OCI-LY1 (cell line): ENCODE measurements around the gene NONO.
"Not testable (repeated sequence)": the region's sequence is repeated elsewhere in the genome, so short reads cannot be mapped to it uniquely, and the experiment has no call there.

Source experiments
- H2AFZ ChIP-seq: fragments of 200-600 bp; sonication (generic), shearing (Covaris generic); 2 replicates; pipeline ENCODE4 v1.6.0; 2014; ENCODE audit warnings: antibody characterized with exemption, mild to moderate bottlenecking, low read length
- H3F3A ChIP-seq: fragments of 200-600 bp; sonication (generic), shearing (Covaris generic); 2 replicates; pipeline ENCODE4 v1.6.0; 2014; ENCODE audit warnings: mild to moderate bottlenecking, antibody characterized with exemption, low read length, moderate library complexity; ENCODE audit not compliant: insufficient read depth
- H3K27ac ChIP-seq: fragments of 200-600 bp; sonication (generic); 2 replicates; pipeline ENCODE4 v1.5.1; 2014; ENCODE audit warnings: low read length, mixed run types, mild to moderate bottlenecking, low read depth; ENCODE audit not compliant: poor library complexity, severe bottlenecking
- H3K27me3 ChIP-seq: fragments of 200-600 bp; sonication (generic); 2 replicates; pipeline ENCODE4 v1.6.0; 2014; ENCODE audit warnings: antibody characterized with exemption, mild to moderate bottlenecking, low read length, moderate library complexity; ENCODE audit not compliant: insufficient read depth
- H3K36me3 ChIP-seq: fragments of 200-600 bp; sonication (generic); 2 replicates; pipeline ENCODE4 v1.6.1; 2014; ENCODE audit warnings: mild to moderate bottlenecking, antibody characterized with exemption, low read length, moderate library complexity, mixed read lengths; ENCODE audit not compliant: insufficient read depth
- H3K4me1 ChIP-seq: fragments of 200-600 bp; sonication (generic); 2 replicates; pipeline ENCODE4 v1.5.1; 2014; ENCODE audit warnings: mild to moderate bottlenecking, low read length, moderate library complexity; ENCODE audit not compliant: insufficient read depth, severe bottlenecking
- H3K4me2 ChIP-seq: fragments of 200-600 bp; sonication (generic), shearing (Covaris generic); 2 replicates; pipeline ENCODE4 v1.6.1; 2014; ENCODE audit warnings: low read length
- H3K4me3 ChIP-seq: fragments of 200-600 bp; sonication (generic); 2 replicates; pipeline ENCODE4 v1.5.1; 2014; ENCODE audit warnings: low read length, low read depth, mild to moderate bottlenecking, mixed read lengths; ENCODE audit not compliant: poor library complexity, severe bottlenecking
- H3K79me2 ChIP-seq: fragments of 200-600 bp; shearing (Covaris generic); 2 replicates; pipeline ENCODE4 v1.6.1; 2016; ENCODE audit warnings: mixed run types, low read length, mixed read lengths; ENCODE audit not compliant: insufficient read depth
- H3K9ac ChIP-seq: fragments of 200-600 bp; sonication (generic), shearing (Covaris generic); 2 replicates; pipeline ENCODE4 v1.6.1; 2014; ENCODE audit warnings: mild to moderate bottlenecking, low read length, mixed read lengths
- H3K9me2 ChIP-seq: fragments of 200-600 bp; sonication (generic), shearing (Covaris generic); 2 replicates; pipeline ENCODE4 v1.6.1; 2014; ENCODE audit warnings: low read depth, mild to moderate bottlenecking, low read length, mixed read lengths
- H3K9me3 ChIP-seq: fragments of 200-600 bp; shearing (Covaris generic); 2 replicates; pipeline ENCODE4 v1.6.1; 2014; ENCODE audit warnings: low read length, mixed read lengths
- H4K20me1 ChIP-seq: fragments of 200-600 bp; sonication (generic), shearing (Covaris generic); 2 replicates; pipeline ENCODE4 v1.6.0; 2016; ENCODE audit warnings: mild to moderate bottlenecking, low read length; ENCODE audit not compliant: insufficient read depth
- CTCF ChIP-seq: fragments of 200-600 bp; sonication (generic), shearing (Covaris generic); IDR thresholded peaks from 2 replicates; pipeline ENCODE4 v1.5.1; 2017; ENCODE audit warnings: mild to moderate bottlenecking, antibody characterized with exemption, low read length, moderate library complexity, mixed read lengths
- EZH2 ChIP-seq: fragments of 200-600 bp; sonication (generic), shearing (Covaris generic); IDR thresholded peaks from 2 replicates; pipeline ENCODE4 v1.8.0; 2017; ENCODE audit warnings: borderline replicate concordance, mixed run types, mild to moderate bottlenecking, antibody characterized with exemption, low read length, moderate library complexity, mixed read lengths

The NONO gene

GRCh38 chrX:71281300-71281699 is 2.1 kb upstream of the NONO start:
- not testable (repeated sequence) for H4K20me1 ChIP-seq, H3K4me3 ChIP-seq, H3K9me2 ChIP-seq, H3K27me3 ChIP-seq, H3F3A ChIP-seq, H3K27ac ChIP-seq, H3K9ac ChIP-seq, H3K9me3 ChIP-seq, H2AFZ ChIP-seq, H3K4me2 ChIP-seq
- peaks cover 20% of the 10 kb centered on the region for H3K36me3 ChIP-seq
- peaks cover 27% of the 10 kb centered on the region for H3K79me2 ChIP-seq
- peaks cover 22% of the 10 kb centered on the region for H3K4me1 ChIP-seq

GRCh38 chrX:71282514-71283402 is 677 bp upstream of the NONO start:
- H3K4me3 ChIP-seq: peak overlapping the region; percentile 94
- H3K27me3 ChIP-seq: no peaks in the 10 kb centered on the region
- peak overlapping the region; percentile 76 for H3K27ac ChIP-seq
- H3K36me3 ChIP-seq: peaks cover 32% of the 10 kb centered on the region
- H2AFZ ChIP-seq: peak overlapping the region; percentile 37; the same call in 1 of the 2 replicates
- H3K4me1 ChIP-seq: peaks cover 33% of the 10 kb centered on the region
- H3K9me2 ChIP-seq: no peaks in the 10 kb centered on the region
- no peak for TF ChIP-seq EZH2
- TF ChIP-seq CTCF: no peak
- no peaks in the 10 kb centered on the region for H3K9me3 ChIP-seq
- H4K20me1 ChIP-seq: no peaks in the 10 kb centered on the region
- peaks cover 42% of the 10 kb centered on the region for H3K79me2 ChIP-seq
- peak overlapping the region; percentile 87 for H3K4me2 ChIP-seq
- no peaks in the 10 kb centered on the region for H3F3A ChIP-seq
- peak overlapping the region; percentile 100 for H3K9ac ChIP-seq

- H3K9ac ChIP-seq: peak overlapping the region; percentile 100
- no peak for TF ChIP-seq CTCF
- TF ChIP-seq EZH2: no peak
- peaks cover 33% of the 10 kb centered on the region for H3K4me1 ChIP-seq
- H3F3A ChIP-seq: no peaks in the 10 kb centered on the region
- H3K27ac ChIP-seq: no peak overlapping the region
- no peaks in the 10 kb centered on the region for H4K20me1 ChIP-seq
- H3K79me2 ChIP-seq: peaks cover 53% of the 10 kb centered on the region
- H3K36me3 ChIP-seq: peaks cover 52% of the 10 kb centered on the region
- no peak overlapping the region for H2AFZ ChIP-seq
- H3K27me3 ChIP-seq: no peaks in the 10 kb centered on the region
- peak overlapping the region; percentile 87 for H3K4me2 ChIP-seq
- H3K9me3 ChIP-seq: no peaks in the 10 kb centered on the region
- no peaks in the 10 kb centered on the region for H3K9me2 ChIP-seq
- peak overlapping the region; percentile 94 for H3K4me3 ChIP-seq
Measured at GRCh38 chrX:71285929-71286328, 2.5 kb downstream of the NONO start.

- Histone ChIP-seq H3K27me3 (no peaks in the 10 kb centered on the region), H4K20me1 (no peaks in the 10 kb centered on the region), H3K36me3 (peaks cover 76% of the 10 kb centered on the region), H3K4me2 (no peak overlapping the region), H3K4me1 (peaks cover 10% of the 10 kb centered on the region), H3K79me2 (peaks cover 25% of the 10 kb centered on the region), H3K4me3 (no peak overlapping the region), H3K9ac (no peak overlapping the region), H2AFZ (no peak overlapping the region), H3K9me2 (no peaks in the 10 kb centered on the region), H3K27ac (no peak overlapping the region), H3F3A (no peaks in the 10 kb centered on the region), H3K9me3 (no peaks in the 10 kb centered on the region)
- TF ChIP-seq CTCF: no peak
- no peak for TF ChIP-seq EZH2
Measured at GRCh38 chrX:71291381-71291780, 7.9 kb downstream of the NONO start.
